MCF 10A (cell line): ENCODE data around the gene PAQR4. TPM values are rescaled to one million over a fixed set of nuclear protein-coding genes. Genes with fewer than 3 reads are reported as not detected.
"Not testable (repeated sequence)": the region's sequence is repeated elsewhere in the genome, so short reads cannot be mapped to it uniquely, and the experiment has no call there.

Experiments
- BruUV-seq: library from RNA; stranded (reverse); fragments of 400-500 nt; replicated peaks from 2 replicates; lab custom pipeline; 2021; lab: Mats Ljungman, UMichigan
- CTCF ChIA-PET: fragments of 300-600 bp; sonication (Branson Sonifier 250); formaldehyde crosslinking; extraction: SDS; loops from one replicate; lab custom pipeline; 2021; ENCODE audit warnings: antibody characterized with exemption, inconsistent platforms; lab: Yijun Ruan, JAX
- POLR2A ChIA-PET: fragments of 300-600, 350-650 bp; sonication (Branson Sonifier 250); formaldehyde crosslinking; extraction: SDS; loops from one replicate; lab custom pipeline; 2020; ENCODE audit warnings: antibody characterized with exemption, inconsistent platforms; lab: Yijun Ruan, JAX
- DNase-seq: peaks from one replicate; pipeline ENCODE4 v3.0.0-alpha.2; 2018; ENCODE audit not compliant: unreplicated experiment
- H3K27ac Mint-ChIP-seq: one replicate; pipeline ENCODE4 v1.8.0; 2022; ENCODE audit warnings: mild to moderate bottlenecking, low read depth, mixed read lengths; ENCODE audit not compliant: unreplicated experiment
- H3K27me3 Mint-ChIP-seq: one replicate; pipeline ENCODE4 v1.8.0; 2022; ENCODE audit warnings: mixed read lengths; ENCODE audit not compliant: insufficient read depth, unreplicated experiment
- H3K36me3 Mint-ChIP-seq: one replicate; pipeline ENCODE4 v1.8.0; 2022; ENCODE audit warnings: mild to moderate bottlenecking, moderate library complexity, mixed read lengths; ENCODE audit not compliant: insufficient read depth, unreplicated experiment
- H3K4me1 Mint-ChIP-seq: one replicate; pipeline ENCODE4 v1.8.0; 2022; ENCODE audit warnings: mixed read lengths; ENCODE audit not compliant: insufficient read depth, unreplicated experiment
- H3K4me3 Mint-ChIP-seq: one replicate; pipeline ENCODE4 v1.8.0; 2022; ENCODE audit warnings: mild to moderate bottlenecking, moderate library complexity, mixed read lengths; ENCODE audit not compliant: unreplicated experiment
- H3K9me3 Mint-ChIP-seq: one replicate; pipeline ENCODE4 v1.8.0; 2022; ENCODE audit warnings: mixed read lengths; ENCODE audit not compliant: unreplicated experiment
- intact Hi-C: fragments of 100-400 bp; cut with micrococcal nuclease; formaldehyde crosslinking; loops from 2 replicates; pipeline ENCODE4 v1.14.1; 2022
- total RNA-seq: library from RNA; stranded (reverse); gene quantifications from 2 replicates; pipeline ENCODE4 v1.2.3, GENCODE V29; 2022
- TF ChIP-seq, protein P1 (sequence below): fragments of 200-600 bp; IDR thresholded peaks from one replicate; pipeline ENCODE4 v1.8.0; 2022; ENCODE audit warnings: antibody characterized with exemption, mild to moderate bottlenecking; ENCODE audit not compliant: unreplicated experiment

PAQR4 gene
- total RNA-seq, 1 experiment from 2014 or later: 7.9 TPM

DNA sequence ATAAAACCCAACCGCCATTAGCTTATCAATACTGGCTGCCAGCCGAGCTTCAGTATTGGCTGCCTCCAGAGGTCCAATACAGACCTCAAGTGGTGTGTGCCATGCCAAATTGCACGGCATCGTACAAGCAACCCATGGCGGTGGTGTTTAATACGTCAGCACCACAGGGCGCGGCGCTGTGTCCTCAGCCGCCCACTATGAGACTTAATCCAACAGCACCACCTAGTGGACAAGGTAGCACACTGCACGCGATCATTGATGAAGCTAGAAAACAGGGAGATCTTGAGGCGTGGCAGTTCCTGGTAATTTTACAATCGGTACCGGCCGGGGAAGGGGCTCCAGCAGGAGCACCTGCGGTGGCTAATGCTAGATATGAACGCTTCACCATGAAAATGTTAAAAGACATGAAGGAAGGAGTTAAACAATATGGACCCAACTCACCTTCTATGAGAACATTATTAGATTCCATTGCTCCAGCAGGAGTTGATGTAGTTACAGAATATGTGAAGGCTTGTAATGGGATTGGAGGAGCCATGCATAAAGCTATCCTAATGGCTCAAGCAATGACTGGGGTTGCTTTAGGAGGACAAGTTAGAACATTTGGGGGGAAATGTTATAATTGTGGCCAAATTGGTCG is 42.0 kb upstream of the PAQR4 start:
- Mint-ChIP-seq H3K27ac (peak overlapping the region; percentile 48), H3K27me3 (no peaks in the 10 kb centered on the region), H3K9me3 (no peaks in the 10 kb centered on the region), H3K36me3 (peaks cover 39% of the 10 kb centered on the region), H3K4me3 (no peak overlapping the region), H3K4me1 (peaks cover 12% of the 10 kb centered on the region)
- ChIA-PET POLR2A (interaction anchor here (0.6 to 1.3 kb wide), 10 partner anchors 11 to 245 kb away, joined by 3 to 6 read pairs (median 4); partner anchors contain the start of genes FLYWCH1 and KCTD5), CTCF (interaction anchor here (0.7 to 2.8 kb wide), 23 partner anchors 8 to 203 kb away, joined by 3 to 26 read pairs (median 5); partner anchors contain the start of gene FLYWCH1)
- peak; percentile 93 for DNase-seq
- intact Hi-C loops: loop anchor here (2.0 to 5.0 kb wide), 3 partner anchors 22 to 55 kb away; partner anchors contain the start of gene PKMYT1
- TF ChIP-seq, protein P1, sequence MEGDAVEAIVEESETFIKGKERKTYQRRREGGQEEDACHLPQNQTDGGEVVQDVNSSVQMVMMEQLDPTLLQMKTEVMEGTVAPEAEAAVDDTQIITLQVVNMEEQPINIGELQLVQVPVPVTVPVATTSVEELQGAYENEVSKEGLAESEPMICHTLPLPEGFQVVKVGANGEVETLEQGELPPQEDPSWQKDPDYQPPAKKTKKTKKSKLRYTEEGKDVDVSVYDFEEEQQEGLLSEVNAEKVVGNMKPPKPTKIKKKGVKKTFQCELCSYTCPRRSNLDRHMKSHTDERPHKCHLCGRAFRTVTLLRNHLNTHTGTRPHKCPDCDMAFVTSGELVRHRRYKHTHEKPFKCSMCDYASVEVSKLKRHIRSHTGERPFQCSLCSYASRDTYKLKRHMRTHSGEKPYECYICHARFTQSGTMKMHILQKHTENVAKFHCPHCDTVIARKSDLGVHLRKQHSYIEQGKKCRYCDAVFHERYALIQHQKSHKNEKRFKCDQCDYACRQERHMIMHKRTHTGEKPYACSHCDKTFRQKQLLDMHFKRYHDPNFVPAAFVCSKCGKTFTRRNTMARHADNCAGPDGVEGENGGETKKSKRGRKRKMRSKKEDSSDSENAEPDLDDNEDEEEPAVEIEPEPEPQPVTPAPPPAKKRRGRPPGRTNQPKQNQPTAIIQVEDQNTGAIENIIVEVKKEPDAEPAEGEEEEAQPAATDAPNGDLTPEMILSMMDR: peak; percentile 87
- BruUV-seq: no TSS peak

DNA sequence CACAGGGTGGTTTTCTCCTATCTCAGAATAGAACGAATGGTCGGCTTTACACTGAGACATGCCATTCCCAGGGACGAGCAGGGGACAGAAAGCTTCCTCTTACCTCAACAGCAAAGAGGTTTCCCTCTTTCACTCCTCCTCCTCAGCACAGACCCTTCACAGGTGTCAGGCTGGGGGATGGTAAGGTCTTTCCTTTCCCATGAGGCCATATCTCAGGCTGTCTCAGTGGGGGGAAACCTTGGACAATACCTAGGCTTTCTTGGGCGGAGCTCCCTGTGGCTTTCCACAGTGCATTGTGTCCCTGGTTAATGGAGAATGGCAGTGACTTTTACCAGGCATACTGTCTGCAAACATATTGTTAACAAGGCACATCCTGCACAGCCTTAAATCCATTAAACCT is 41.0 kb upstream of the PAQR4 start:
- H3K9me3 Mint-ChIP-seq, POLR2A ChIA-PET, H3K27me3 Mint-ChIP-seq, H3K4me3 Mint-ChIP-seq, BruUV-seq, DNase-seq, H3K27ac Mint-ChIP-seq: not testable (repeated sequence)
- Mint-ChIP-seq H3K4me1 (peaks cover 12% of the 10 kb centered on the region), H3K36me3 (peaks cover 32% of the 10 kb centered on the region)
- CTCF ChIA-PET: interaction anchor here (0.7 to 2.8 kb wide), 7 partner anchors 11 to 392 kb away, joined by 3 to 26 read pairs (median 6); partner anchors contain the start of gene FLYWCH1
- intact Hi-C loops: loop anchor here (5.0 kb wide), 1 partner anchor 54 kb away; the partner anchor contains the start of gene PKMYT1

DNA sequence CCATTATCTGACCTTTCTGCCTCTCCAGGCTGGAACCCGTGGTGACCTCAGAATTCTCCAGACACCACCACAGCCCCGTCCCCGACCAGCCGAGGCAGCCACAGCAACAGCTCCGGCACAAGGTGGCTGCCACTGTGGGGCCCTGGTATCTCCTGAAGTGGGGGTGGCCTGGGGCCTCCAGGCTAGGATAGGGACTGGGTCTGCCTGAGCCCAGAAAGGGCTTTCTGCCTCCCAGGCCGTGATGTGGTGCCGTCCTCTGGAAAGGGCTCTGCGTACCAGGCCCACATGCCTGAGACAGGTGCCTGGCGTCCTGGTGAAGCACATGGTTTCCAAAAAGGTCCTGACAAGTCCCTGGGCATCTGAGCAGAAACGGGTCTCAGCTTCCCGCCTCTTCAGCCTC is 40.4 kb upstream of the PAQR4 start:
- intact Hi-C loops: loop anchor here (5.0 kb wide), 1 partner anchor 54 kb away; the partner anchor contains the start of gene PKMYT1
- no peak for DNase-seq
- ChIA-PET CTCF (interaction anchor here (1.7 to 2.8 kb wide), 3 partner anchors 11 to 53 kb away, joined by 5 to 26 read pairs (median 9); no protein-coding TSS in a partner anchor), POLR2A (no interaction called here)
- Mint-ChIP-seq H3K4me3 (no peak overlapping the region), H3K36me3 (peaks cover 25% of the 10 kb centered on the region), H3K27ac (no peak overlapping the region), H3K27me3 (no peaks in the 10 kb centered on the region), H3K4me1 (peaks cover 12% of the 10 kb centered on the region), H3K9me3 (no peaks in the 10 kb centered on the region)
- TF ChIP-seq, protein P1: no peak
- no TSS peak for BruUV-seq

DNA sequence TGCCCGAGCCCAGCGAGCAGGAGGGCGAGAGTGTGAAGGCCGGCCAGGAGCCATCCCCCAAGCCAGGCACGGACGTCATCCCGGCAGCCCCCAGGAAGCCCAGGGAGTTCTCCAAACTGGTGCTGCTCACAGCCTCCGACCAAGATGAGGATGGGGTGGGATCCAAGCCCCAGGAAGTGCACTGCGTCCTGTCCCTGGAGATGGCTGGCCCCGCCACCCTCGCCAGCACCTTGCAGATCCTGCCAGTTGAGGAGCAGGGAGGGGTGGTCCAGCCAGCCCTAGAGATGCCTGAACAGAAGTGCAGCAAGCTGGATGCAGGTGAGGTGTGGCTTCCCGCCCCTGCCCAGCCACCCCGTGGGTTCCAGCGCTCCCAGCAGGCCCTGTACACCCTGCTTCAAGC is 39.5 kb upstream of the PAQR4 start:
- H3K4me1 Mint-ChIP-seq: peaks cover 12% of the 10 kb centered on the region
- intact Hi-C loops: loop anchor here (5.0 kb wide), 1 partner anchor 53 kb away; the partner anchor contains the start of gene PKMYT1
- CTCF ChIA-PET: interaction anchor here (0.6 to 1.7 kb wide), 3 partner anchors 16 to 92 kb away, joined by 3 to 5 read pairs (median 3); no protein-coding TSS in a partner anchor
- DNase-seq: no peak
- H3K9me3 Mint-ChIP-seq: no peaks in the 10 kb centered on the region
- TF ChIP-seq, protein P1: no peak
- POLR2A ChIA-PET: interaction anchor here (0.6 kb wide), 1 partner anchor 168 kb away, joined by 3 read pairs; no protein-coding TSS in a partner anchor
- H3K36me3 Mint-ChIP-seq: peaks cover 31% of the 10 kb centered on the region
- no TSS peak for BruUV-seq
- no peak overlapping the region for H3K27ac Mint-ChIP-seq
- H3K4me3 Mint-ChIP-seq: no peak overlapping the region
- no peaks in the 10 kb centered on the region for H3K27me3 Mint-ChIP-seq
